Glomerular endothelial cell (primary cell): ENCODE results near the gene KRTAP10-12. TPM values are rescaled to one million over a fixed set of nuclear protein-coding genes. Genes with fewer than 3 reads are reported as not detected.

Experiments
- DNase-seq: peaks from one replicate; pipeline ENCODE4 v3.0.0-alpha.2; 2011; ENCODE audit warnings: low read depth, low spot score; ENCODE audit errors: extremely low read depth
- total RNA-seq: library from RNA; depleted of rRNA; stranded (reverse); fragments of >200 nt; gene quantifications from 2 replicates; pipeline ENCODE4 v1.2.3, GENCODE V29; 2015

Gene KRTAP10-12
- total RNA-seq, 1 donor from 2014 or later = not detected

DNA sequence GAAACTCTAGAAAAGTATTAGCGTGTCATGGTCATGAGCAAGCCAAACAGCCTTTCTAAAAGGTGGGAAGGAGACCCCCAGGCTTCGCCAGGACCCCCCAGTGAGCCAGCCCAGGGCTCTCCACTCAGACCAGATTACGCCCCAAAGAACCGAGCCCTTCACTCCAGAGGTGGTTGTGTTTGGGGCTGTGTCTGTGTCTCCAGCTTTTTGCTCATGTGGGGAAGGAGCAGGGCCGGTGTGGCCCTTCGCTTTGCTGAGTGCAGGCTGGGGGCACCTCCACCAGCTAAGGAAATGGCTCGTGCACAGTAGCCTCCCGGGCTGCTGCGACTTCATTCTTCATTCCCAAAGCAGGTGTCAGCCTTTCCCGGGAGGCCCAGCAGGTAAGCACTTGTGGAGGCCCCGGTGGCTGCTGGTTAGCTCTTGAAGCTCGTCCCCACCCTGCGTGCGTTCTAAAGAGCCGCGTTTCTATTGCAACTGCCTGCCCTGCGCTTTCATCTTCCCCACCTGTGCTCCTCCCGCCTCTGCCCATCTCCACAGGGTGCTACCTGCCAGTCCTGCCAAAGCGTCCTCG, 13.9 kb downstream of the KRTAP10-12 start:
- DNase-seq = no peak

DNA sequence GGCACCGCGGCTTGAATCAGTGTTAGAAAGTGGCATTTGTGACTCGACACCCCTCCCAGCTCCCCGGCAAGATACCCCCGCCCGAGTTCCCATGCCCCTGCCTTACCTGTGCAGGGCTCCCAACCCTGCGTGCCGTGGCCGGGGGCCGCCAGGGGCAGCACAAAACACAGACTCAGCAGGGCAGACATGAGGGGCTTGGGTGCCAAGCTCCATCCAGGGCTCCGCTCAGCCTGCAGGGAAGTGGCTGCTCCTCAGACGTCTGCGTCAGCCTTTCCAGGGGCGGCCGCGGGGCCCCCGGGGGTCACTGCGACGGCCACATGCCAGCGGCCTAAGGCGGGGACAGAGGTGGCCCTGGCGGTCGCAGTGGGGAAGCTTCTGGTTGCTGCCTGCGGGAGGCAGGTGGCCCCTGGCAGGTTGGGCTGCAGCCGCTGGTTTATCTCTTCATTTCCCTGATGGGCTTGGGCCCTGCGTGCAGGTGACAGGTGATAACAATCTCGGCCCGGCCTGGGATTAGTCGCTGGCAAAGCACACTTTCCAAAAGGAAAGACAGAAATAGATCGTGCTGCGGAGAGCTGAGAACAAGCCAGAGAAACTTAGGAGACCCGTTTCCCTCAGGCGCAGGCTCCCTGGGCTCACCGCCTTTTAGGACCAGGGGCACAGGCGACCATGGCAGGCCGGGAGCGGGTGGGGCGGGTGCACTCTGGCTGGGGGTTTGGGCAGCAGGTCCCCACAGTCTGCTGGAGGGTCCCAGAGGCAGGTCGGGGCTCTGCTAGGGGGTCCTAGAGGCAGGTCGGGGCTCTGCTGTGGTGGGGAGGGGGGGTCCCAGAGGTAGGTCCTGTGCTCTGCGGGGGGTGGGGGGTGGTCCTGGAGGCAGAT, 14.6 kb downstream of the KRTAP10-12 start, which contains the start of gene TSPEAR:
TSPEAR (minus strand) TSS at position 246 of the 876 bp plus-strand sequence; CDS start at position 188, 58 bp downstream.
- DNase-seq = no peak

- no peak for DNase-seq
Observed at GRCh38 chr21:44712203-44713028, 15.4 kb downstream of the KRTAP10-12 start.

DNA sequence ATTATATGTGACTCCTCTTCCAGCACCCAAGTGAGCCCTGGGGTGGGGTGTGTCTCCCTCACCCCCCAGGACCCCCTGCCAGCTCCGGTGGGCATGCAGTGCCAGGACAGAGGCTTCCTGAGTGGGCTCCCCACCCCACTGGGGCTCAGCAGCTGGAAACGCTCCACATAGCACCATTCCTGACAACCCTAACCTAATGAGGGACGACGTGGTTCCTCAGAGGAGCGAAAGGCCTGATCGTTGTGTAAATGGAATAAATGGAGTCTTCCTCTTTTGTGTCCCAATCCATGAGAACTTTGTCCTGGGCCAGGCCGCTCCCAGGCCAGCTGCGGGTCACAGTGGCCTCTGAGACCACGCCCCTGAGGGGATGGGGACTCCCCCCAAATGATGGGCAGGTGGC, 16.2 kb downstream of the KRTAP10-12 start:
- DNase-seq = no peak

DNA sequence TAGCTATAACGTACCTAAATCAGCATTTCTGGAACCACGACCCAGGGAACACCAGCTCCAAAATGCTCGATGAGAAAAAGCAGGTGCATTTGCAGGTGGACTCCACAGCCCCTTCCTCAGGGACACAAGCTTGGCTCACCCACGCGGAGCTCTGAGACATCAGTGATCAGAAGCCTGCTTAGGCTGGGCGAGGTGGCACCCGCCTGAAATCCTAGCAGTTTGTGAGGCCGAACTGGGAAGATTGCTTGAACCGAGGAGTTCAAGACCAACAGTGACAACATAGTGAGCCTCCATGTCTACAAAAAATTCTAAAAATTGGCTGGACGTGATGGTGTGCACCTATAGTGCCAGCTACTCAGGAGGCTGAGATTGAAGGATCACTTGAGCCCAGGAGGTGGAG, 16.9 kb downstream of the KRTAP10-12 start:
- DNase-seq = no peak

- DNase-seq = no peak
Observed at GRCh38 chr21:44714905-44715304, 17.9 kb downstream of the KRTAP10-12 start.

- DNase-seq = no peak
Observed at GRCh38 chr21:44716984-44717383, 20.0 kb downstream of the KRTAP10-12 start.

- no peak for DNase-seq
Observed at GRCh38 chr21:44718093-44718492, 21.1 kb downstream of the KRTAP10-12 start.

GRCh38 chr21:44718571-44718970, 21.6 kb downstream of the KRTAP10-12 start:
- no peak for DNase-seq

GRCh38 chr21:44720170-44720569, 23.2 kb downstream of the KRTAP10-12 start:
- DNase-seq = no peak

DNA sequence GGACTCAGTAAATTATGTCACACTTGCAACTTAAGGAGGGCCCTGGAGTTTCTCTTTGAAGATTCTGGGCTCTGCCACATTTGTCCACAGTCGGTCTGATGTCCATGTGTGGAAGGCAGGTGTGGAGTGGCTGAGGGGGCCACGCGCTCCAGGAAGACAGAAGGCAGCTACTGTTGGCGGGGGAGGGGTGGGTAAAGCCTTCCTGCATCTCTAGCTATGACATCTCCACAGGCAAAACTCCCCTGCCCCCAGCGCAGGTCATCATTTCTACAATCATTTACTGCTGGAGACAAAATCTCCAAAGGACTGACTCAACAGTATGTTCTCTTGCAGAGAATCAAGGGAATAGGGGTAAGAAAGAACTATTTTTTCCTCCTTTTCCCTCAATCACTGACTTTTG, 25.8 kb downstream of the KRTAP10-12 start:
- DNase-seq = no peak

DNA sequence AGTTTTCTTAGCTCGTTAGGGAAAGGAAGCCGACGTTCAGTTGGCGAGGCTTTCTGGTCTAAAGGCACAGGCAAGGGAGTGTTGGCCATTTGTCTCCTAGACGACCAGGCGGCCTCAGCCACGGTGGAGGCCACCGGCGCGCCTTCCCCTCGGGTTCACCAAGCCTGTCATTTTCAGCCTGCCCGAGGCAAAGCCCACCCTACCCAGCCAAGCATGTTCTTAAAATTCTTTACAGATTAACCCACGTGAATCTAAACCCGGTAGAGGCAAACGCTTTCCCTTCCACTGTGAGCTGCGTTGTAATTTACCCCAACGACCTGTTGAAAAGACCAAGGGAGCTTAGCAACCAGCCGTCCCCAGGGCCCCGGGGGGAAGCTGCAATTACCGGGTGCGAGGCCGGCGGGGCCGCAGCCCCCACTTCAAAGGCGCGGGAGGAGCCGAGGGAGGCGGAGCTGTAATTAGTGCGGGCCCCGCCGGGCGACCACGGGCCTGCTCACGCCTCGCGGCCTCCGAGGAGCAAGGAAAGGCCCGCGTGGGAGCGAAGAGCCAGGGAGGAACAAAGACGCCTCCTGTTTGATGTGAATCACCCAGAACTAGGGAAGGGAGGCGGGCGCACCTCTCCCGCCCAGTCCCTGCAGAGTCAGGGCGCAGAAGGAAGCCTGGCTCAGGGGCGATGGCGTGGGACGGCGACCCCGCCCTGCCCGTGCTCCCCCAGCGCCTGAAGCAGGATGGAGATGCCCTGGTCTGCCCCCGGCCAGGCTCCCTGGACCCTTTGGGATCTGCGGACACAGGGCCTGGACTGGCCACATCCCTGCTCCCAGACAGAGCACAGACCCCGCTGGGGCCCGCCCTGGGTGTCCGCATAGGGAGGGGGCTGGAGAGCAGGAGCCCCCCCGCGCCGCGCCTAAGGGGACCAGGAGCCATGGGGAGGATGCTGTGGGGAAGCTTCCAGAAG, 26.5 kb downstream of the KRTAP10-12 start:
- DNase-seq = no peak

DNA sequence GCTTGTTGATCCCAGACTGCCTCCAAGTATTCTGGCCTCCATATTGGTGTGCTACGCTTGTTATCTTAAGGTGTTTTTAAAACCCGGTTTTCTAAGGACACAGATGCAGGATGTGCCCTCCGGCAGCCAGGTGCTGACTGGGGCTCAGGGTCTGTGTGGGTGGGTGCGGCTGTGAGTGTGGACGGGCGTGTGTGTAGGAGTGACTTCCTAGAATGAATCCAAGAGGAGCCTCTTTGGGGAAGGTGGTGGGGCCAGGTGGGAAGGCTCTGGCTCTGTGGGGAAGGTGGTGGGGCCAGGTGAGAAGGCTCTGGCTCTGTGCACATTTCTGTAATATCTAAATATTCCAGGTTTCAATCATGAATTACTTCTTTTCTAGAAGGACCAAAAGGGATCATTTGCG, 27.2 kb downstream of the KRTAP10-12 start:
- DNase-seq = no peak

DNA sequence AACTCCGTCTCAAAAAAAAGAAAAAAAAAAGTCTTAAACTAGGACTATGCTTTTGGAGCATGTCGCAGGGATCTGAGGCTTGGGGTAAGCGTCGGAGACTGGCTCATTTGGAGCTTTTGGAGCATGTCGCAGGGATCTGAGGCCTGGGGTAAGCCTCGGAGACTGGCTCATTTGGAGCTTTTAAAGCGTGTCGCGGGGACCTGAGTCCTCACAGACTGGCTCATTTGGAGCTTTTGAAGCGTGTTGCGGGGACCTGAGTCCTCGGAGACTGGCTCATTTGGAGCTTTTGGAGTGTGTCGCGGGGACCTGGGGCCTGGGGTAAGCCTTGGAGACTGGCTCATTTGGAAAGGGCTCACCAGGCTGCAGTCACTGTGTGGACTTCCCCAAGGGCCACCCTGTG, 28.0 kb downstream of the KRTAP10-12 start:
- no peak for DNase-seq

GRCh38 chr21:44726826-44727225, 29.9 kb downstream of the KRTAP10-12 start:
- no peak for DNase-seq

- DNase-seq = no peak
Observed at GRCh38 chr21:44727321-44727720, 30.3 kb downstream of the KRTAP10-12 start.

- DNase-seq = no peak
Observed at GRCh38 chr21:44727757-44728156, 30.8 kb downstream of the KRTAP10-12 start.

GRCh38 chr21:44728716-44729115, 31.7 kb downstream of the KRTAP10-12 start:
- no peak for DNase-seq

GRCh38 chr21:44729336-44730027, 32.5 kb downstream of the KRTAP10-12 start:
- no peak for DNase-seq

- DNase-seq = no peak
Observed at GRCh38 chr21:44730028-44730395, 33.0 kb downstream of the KRTAP10-12 start.
